ENCODE results near the gene NEK7. TPM values are rescaled to one million over a fixed set of nuclear protein-coding genes. Genes with fewer than 3 reads are reported as not detected.

NEK7 gene
- total and polyA plus RNA-seq, 4 donors, result 20.2 to 95.1 (median 42.8) TPM

DNA sequence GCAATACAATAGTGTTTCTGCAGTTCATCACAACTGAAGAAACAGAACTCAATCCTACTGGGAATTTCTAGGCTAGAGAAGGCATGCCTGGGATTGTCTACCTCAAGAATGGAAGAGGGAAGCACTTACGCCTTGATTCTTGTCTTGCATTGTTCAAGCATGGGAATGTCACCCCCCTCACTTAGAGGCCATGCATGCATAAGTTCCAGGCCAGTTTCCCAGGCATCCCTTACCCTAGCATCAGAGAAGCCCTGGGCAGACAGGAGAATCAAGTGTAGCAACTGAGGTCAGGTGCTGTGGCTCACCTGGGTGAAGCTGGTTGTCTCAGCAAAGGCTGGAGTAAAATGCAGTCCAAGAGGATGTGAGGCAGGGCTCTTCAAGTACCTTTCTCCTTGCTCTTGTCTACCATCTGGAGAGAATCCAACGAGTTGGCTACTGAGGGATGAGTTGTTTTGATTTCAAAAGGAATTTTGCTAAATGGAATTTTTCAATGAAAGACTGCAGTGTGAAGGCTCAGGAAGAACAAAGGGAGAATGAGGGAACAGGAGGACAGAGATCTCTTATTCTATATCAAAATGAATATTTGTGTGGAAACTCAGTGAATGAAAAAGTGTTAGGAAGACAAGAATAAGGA, 174.3 kb downstream of the NEK7 start:
- no CpG with 5 or more reads among the region's 2 CpGs for WGBS (ENCODE audit: insufficient coverage)
- H3K27me3 ChIP-seq (ENCODE audit: control insufficient read depth, insufficient read depth, low read length), result no peaks in the 10 kb centered on the region
- H3K4me1 ChIP-seq (ENCODE audit: control insufficient read depth, insufficient read depth, low read length), result no peaks in the 10 kb centered on the region
- no peak overlapping the region for H3K27ac ChIP-seq (ENCODE audit: low read depth, low read length)
- no peak overlapping the region for H3K4me3 ChIP-seq (ENCODE audit: low read depth, low read length)
- DNase-seq (ENCODE audit: low read depth in 4 of 6, low spot score in 6 of 6), result no peak
- H3K9me3 ChIP-seq (ENCODE audit: control insufficient read depth, insufficient read depth, low read length), result no peaks in the 10 kb centered on the region
- no peaks in the 10 kb centered on the region for H3K36me3 ChIP-seq (ENCODE audit: control insufficient read depth, insufficient read depth, low read length)

DNA sequence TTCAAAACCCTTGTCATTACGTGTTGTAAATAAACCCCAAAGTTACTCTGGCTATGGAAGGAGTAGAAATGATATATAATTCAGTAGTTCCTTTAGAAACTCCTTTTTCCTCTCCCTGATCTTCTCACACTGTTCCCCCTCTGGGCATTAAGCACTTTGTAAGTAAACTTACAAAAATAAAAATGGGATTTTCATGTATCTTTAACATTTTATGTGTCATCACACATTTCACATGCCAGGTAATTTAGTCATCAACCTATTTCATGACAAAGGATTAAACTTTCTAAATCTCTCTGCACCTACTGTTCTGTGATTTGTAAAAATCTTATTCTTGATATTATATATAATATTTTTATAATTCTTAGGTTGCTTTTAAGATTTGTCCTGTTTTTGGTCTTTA, 176.9 kb downstream of the NEK7 start:
- no peak for DNase-seq (ENCODE audit: low read depth in 4 of 6, low spot score in 6 of 6)
- H3K4me3 ChIP-seq (ENCODE audit: low read depth, low read length), result no peak overlapping the region
- H3K9me3 ChIP-seq (ENCODE audit: control insufficient read depth, insufficient read depth, low read length), result no peaks in the 10 kb centered on the region
- H3K36me3 ChIP-seq (ENCODE audit: control insufficient read depth, insufficient read depth, low read length), result no peaks in the 10 kb centered on the region
- H3K27ac ChIP-seq (ENCODE audit: low read depth, low read length), result no peak overlapping the region
- no peaks in the 10 kb centered on the region for H3K4me1 ChIP-seq (ENCODE audit: control insufficient read depth, insufficient read depth, low read length)
- no CpG with 5 or more reads among the region's 1 CpG for WGBS (ENCODE audit: insufficient coverage)
- no peaks in the 10 kb centered on the region for H3K27me3 ChIP-seq (ENCODE audit: control insufficient read depth, insufficient read depth, low read length)

DNA sequence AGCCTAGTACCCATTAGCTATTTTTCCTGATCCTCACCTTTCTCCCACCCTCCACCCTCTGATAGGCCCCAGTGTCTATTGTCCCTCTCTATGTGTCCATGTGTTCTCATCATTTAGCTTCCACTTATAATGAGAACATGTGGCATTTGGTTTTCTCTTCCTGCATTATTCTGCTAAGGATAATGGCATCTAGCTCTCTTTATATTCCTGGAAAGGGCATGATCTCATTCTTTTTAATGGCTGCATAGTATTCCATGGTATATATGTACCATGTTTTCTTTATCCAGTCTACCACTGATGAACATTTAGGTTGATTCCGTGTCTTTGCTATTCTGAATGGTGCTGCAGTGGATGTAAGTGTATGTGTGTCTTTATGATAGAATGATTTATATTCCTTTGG, 178.9 kb downstream of the NEK7 start:
- no peak overlapping the region for H3K27ac ChIP-seq (ENCODE audit: low read depth, low read length)
- no peak for DNase-seq (ENCODE audit: low read depth in 4 of 6, low spot score in 6 of 6)
- no CpG with 5 or more reads among the region's 1 CpG for WGBS (ENCODE audit: insufficient coverage)
- H3K9me3 ChIP-seq (ENCODE audit: control insufficient read depth, insufficient read depth, low read length), result no peaks in the 10 kb centered on the region
- no peak overlapping the region for H3K4me3 ChIP-seq (ENCODE audit: low read depth, low read length)
- no peaks in the 10 kb centered on the region for H3K27me3 ChIP-seq (ENCODE audit: control insufficient read depth, insufficient read depth, low read length)
- H3K4me1 ChIP-seq (ENCODE audit: control insufficient read depth, insufficient read depth, low read length), result no peaks in the 10 kb centered on the region
- no peaks in the 10 kb centered on the region for H3K36me3 ChIP-seq (ENCODE audit: control insufficient read depth, insufficient read depth, low read length)

DNA sequence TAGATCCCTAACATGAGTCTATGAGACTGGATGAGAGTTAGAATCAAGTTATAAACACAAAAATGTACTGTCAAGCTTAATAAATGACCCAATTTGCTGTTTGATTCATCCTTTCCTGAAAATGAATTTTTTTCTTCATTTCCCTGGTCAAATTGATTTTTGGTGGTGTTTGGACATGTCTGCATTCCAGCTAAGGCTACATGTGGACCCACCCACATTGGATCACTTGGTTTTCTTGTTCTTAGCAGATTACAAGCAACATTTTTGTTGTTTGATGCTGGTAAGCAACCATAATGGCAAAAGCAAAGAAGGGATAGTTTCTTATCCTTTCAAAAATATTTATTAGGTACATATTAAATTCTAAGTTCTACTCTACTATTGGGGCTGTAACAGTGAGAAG, 181.1 kb downstream of the NEK7 start:
- H3K27ac ChIP-seq (ENCODE audit: low read depth, low read length), result no peak overlapping the region
- no peaks in the 10 kb centered on the region for H3K36me3 ChIP-seq (ENCODE audit: control insufficient read depth, insufficient read depth, low read length)
- DNase-seq (ENCODE audit: low read depth in 4 of 6, low spot score in 6 of 6), result no peak
- no peaks in the 10 kb centered on the region for H3K9me3 ChIP-seq (ENCODE audit: control insufficient read depth, insufficient read depth, low read length)
- H3K4me1 ChIP-seq (ENCODE audit: control insufficient read depth, insufficient read depth, low read length), result no peaks in the 10 kb centered on the region
- no peaks in the 10 kb centered on the region for H3K27me3 ChIP-seq (ENCODE audit: control insufficient read depth, insufficient read depth, low read length)
- no peak overlapping the region for H3K4me3 ChIP-seq (ENCODE audit: low read depth, low read length)

DNA sequence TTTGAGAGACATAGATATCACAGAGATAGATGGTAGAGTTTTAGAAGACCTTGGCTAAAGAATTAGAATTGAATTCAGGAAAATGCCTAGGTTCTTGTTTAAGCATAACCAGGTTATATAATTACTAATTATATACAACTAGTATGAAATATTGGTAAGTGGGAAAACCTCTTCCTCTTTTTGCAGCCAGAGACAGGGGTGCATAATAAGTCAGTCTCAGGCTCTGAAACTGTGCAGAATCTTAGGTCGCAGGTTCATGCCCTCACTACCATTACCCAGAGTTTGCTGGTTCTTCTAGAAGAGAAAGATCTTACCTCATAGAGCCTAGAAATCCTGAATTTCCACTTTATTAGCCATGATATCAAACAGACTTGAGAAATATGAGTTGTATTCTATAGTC, 183.3 kb downstream of the NEK7 start:
- no peak for DNase-seq (ENCODE audit: low read depth in 4 of 6, low spot score in 6 of 6)
- WGBS (ENCODE audit: insufficient coverage), result no CpG with 5 or more reads among the region's 1 CpG
- Histone ChIP-seq H3K9me3 (ENCODE audit: control insufficient read depth, insufficient read depth, low read length) (no peaks in the 10 kb centered on the region), H3K27ac (ENCODE audit: low read depth, low read length) (no peak overlapping the region), H3K36me3 (ENCODE audit: control insufficient read depth, insufficient read depth, low read length) (no peaks in the 10 kb centered on the region), H3K27me3 (ENCODE audit: control insufficient read depth, insufficient read depth, low read length) (no peaks in the 10 kb centered on the region), H3K4me3 (ENCODE audit: low read depth, low read length) (no peak overlapping the region), H3K4me1 (ENCODE audit: control insufficient read depth, insufficient read depth, low read length) (no peaks in the 10 kb centered on the region)

DNA sequence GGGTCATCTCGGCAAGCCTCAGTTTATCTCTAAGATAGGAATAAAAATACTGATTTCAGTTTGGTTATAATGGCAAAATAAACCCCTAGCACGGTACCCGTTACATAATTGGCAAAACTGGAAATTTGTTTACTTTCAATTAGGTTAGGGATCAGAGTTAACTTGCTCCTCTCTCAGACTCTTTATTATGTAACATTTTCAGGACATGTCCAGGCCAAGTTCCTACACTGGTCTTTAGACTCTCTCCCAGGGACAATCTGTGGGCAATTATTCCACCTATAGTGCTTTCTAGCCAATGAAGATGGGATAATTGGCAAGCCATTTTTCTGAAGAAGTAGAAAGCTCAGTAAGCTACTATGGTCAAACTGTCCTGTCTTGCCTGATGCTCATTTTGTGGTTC, 189.4 kb downstream of the NEK7 start:
- no peak for DNase-seq (ENCODE audit: low read depth in 4 of 6, low spot score in 6 of 6)
- Histone ChIP-seq H3K36me3 (ENCODE audit: control insufficient read depth, insufficient read depth, low read length) (no peaks in the 10 kb centered on the region), H3K4me1 (ENCODE audit: control insufficient read depth, insufficient read depth, low read length) (no peaks in the 10 kb centered on the region), H3K4me3 (ENCODE audit: low read depth, low read length) (no peak overlapping the region), H3K27me3 (ENCODE audit: control insufficient read depth, insufficient read depth, low read length) (no peaks in the 10 kb centered on the region), H3K9me3 (ENCODE audit: control insufficient read depth, insufficient read depth, low read length) (no peaks in the 10 kb centered on the region), H3K27ac (ENCODE audit: low read depth, low read length) (no peak overlapping the region)
- whole genome bisulfite sequencing (ENCODE audit: insufficient coverage), result no CpG with 5 or more reads among the region's 3 CpGs

DNA sequence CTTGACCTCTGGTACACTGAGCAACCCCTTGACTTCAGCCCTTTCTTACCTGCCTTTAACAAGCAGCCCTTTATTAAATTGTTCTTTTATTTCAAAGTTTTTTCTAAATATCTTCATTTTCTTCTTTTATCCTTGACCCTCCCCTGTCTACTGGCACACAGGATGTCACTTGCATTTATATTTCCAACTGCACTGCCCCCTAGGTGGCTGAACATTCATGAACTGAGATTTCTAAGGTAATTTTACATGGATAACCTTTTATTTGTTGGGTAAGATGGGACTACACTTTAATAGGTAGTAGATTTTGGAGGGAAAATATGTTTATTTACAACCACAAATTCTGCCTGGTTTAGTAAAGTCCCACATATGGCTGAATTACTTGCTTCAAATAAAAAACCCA, 193.7 kb downstream of the NEK7 start:
- Histone ChIP-seq H3K36me3 (ENCODE audit: control insufficient read depth, insufficient read depth, low read length) (no peaks in the 10 kb centered on the region), H3K4me3 (ENCODE audit: low read depth, low read length) (no peak overlapping the region), H3K4me1 (ENCODE audit: control insufficient read depth, insufficient read depth, low read length) (no peaks in the 10 kb centered on the region), H3K9me3 (ENCODE audit: control insufficient read depth, insufficient read depth, low read length) (no peaks in the 10 kb centered on the region), H3K27ac (ENCODE audit: low read depth, low read length) (no peak overlapping the region), H3K27me3 (ENCODE audit: control insufficient read depth, insufficient read depth, low read length) (no peaks in the 10 kb centered on the region)
- no peak for DNase-seq (ENCODE audit: low read depth in 4 of 6, low spot score in 6 of 6)

DNA sequence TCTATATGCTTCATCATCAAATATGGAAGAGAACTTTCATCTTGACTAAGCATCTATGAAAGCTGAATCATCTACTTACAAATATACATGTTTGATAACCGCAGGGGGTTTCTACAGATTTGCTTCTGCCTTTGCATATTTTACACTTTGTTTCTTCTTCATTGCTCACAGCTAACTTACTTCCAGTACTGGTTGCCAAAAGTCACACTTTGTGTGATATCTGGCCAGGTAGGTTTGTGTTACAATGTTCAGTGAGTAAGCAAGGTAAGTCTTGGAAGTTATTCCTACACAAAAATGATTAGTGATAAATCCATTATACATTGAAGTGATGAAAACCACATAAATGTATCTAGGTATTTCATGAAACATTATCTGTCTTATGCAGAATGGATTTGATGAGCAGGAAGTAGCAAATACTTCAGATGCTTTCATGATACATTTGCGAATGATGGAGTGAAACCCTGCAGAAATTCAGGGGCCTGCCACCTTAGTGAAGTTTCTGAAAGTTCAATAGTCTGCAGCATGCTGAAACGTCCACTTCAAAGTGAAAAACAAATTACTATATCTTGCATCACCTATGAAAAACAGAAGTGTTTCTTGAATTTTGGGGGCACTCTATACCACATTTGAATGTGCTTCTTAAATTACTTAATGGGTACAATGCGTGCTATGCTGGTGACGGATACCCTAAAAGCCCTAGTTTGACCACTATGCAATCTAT, 196.3 kb downstream of the NEK7 start:
- WGBS (ENCODE audit: insufficient coverage), result 80% methylated on average over 1 of the region's 5 CpGs

DNA sequence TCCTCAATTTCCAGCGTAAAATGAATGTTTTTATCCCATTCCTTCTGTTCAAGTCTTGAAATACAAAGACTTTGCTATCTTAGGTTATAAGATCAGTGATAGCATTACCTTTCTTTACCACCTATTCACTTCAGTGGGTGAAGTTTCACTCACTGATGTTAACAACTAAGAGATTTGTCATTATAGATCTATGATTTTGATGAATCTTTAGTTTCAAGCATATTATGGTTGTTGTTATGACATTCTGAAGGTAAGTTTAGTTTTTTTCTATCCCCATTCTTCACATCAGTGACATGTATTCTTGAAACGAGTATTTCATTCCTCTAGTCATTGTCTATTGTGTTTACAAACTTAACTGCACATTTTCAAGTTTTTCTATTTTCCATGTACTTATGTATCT, 201.1 kb downstream of the NEK7 start:
- no peaks in the 10 kb centered on the region for H3K4me1 ChIP-seq (ENCODE audit: control insufficient read depth, insufficient read depth, low read length)
- no peak for DNase-seq (ENCODE audit: low read depth in 4 of 6, low spot score in 6 of 6)
- H3K4me3 ChIP-seq (ENCODE audit: low read depth, low read length), result no peak overlapping the region
- H3K36me3 ChIP-seq (ENCODE audit: control insufficient read depth, insufficient read depth, low read length), result no peaks in the 10 kb centered on the region
- H3K9me3 ChIP-seq (ENCODE audit: control insufficient read depth, insufficient read depth, low read length), result no peaks in the 10 kb centered on the region
- no peak overlapping the region for H3K27ac ChIP-seq (ENCODE audit: low read depth, low read length)
- H3K27me3 ChIP-seq (ENCODE audit: control insufficient read depth, insufficient read depth, low read length), result no peaks in the 10 kb centered on the region
- WGBS (ENCODE audit: insufficient coverage), result no CpG with 5 or more reads among the region's 2 CpGs

More for the DNA sequence above, 196.3 kb downstream of the NEK7 start:
- H3K9me3 ChIP-seq (ENCODE audit: control insufficient read depth, insufficient read depth, low read length), result no peaks in the 10 kb centered on the region
- no peaks in the 10 kb centered on the region for H3K36me3 ChIP-seq (ENCODE audit: control insufficient read depth, insufficient read depth, low read length)
- no peak overlapping the region for H3K4me3 ChIP-seq (ENCODE audit: low read depth, low read length)
- no peak overlapping the region for H3K27ac ChIP-seq (ENCODE audit: low read depth, low read length)
- no peak for DNase-seq (ENCODE audit: low read depth in 4 of 6, low spot score in 6 of 6)
- H3K27me3 ChIP-seq (ENCODE audit: control insufficient read depth, insufficient read depth, low read length), result no peaks in the 10 kb centered on the region
- H3K4me1 ChIP-seq (ENCODE audit: control insufficient read depth, insufficient read depth, low read length), result no peaks in the 10 kb centered on the region

DNA sequence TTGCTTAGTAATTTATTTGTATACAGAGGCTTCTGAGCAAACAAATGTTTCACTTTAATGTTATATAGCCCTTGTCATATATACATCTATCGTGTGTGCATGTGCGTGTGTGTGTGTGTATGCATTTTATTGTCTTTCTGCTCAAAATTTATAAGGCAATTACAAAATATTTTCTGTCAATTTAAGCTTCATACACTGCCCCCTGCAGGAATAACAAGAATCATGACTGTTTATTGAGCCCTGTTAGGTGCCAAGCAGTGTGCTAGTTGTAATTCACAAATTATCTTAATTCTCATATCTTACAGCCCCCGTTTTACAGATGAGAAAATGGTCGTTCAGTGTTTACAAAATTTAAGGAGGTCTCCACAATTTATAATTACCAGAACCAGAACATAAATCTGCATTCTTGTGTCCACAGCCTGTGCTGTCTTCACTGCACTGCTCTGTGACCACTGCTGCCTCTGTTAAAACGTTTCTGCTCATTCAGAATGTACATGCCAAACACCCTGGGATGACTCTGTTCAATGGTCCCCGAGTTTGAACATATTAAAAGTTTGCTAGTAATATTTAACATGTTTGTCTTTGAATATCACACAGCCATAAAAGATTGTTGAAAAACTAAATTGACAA, 202.3 kb downstream of the NEK7 start:
- no peak for DNase-seq (ENCODE audit: low read depth in 4 of 6, low spot score in 6 of 6)
- H3K27ac ChIP-seq (ENCODE audit: low read depth, low read length), result no peak overlapping the region
- 0% methylated on average over 1 of the region's 6 CpGs for whole genome bisulfite sequencing (ENCODE audit: insufficient coverage)

More for the DNA sequence above, 202.3 kb downstream of the NEK7 start:
- Histone ChIP-seq H3K9me3 (ENCODE audit: control insufficient read depth, insufficient read depth, low read length) (no peaks in the 10 kb centered on the region), H3K27me3 (ENCODE audit: control insufficient read depth, insufficient read depth, low read length) (no peaks in the 10 kb centered on the region), H3K4me1 (ENCODE audit: control insufficient read depth, insufficient read depth, low read length) (no peaks in the 10 kb centered on the region), H3K36me3 (ENCODE audit: control insufficient read depth, insufficient read depth, low read length) (no peaks in the 10 kb centered on the region), H3K4me3 (ENCODE audit: low read depth, low read length) (no peak overlapping the region)

Data from spinal cord (tissue), 10 donors.